DND-41 (cell line): ENCODE measurements around the gene ZKSCAN7.

Source experiments
- ATAC-seq: fragments of 200-7000 bp; cut with Tn5 transposase; 3 replicates; pipeline ENCODE4 v1.9.1; 2021; ENCODE audit warnings: low read depth; ENCODE audit not compliant: insufficient read depth
- DNase-seq: peaks from one replicate; pipeline ENCODE4 v3.0.0-alpha.2; 2020
- H2AFZ ChIP-seq: 2 replicates; pipeline ENCODE4 v1.6.0; 2012; ENCODE audit warnings: low read depth, low read length
- H3K27ac ChIP-seq: 2 replicates; pipeline ENCODE4 v1.5.1; 2012; ENCODE audit warnings: low read length, inconsistent platforms
- H3K27me3 ChIP-seq: fragments of 200-600 bp; sonication (generic); 2 replicates; pipeline ENCODE4 v1.6.0; 2012; ENCODE audit warnings: low read length, mild to moderate bottlenecking, inconsistent platforms; ENCODE audit not compliant: insufficient read depth, poor library complexity
- H3K36me3 ChIP-seq: 2 replicates; pipeline ENCODE4 v1.5.1; 2012; ENCODE audit warnings: low read length, inconsistent platforms; ENCODE audit not compliant: insufficient read depth
- H3K4me1 ChIP-seq: 2 replicates; pipeline ENCODE4 v1.5.1; 2012; ENCODE audit warnings: mild to moderate bottlenecking, low read length; ENCODE audit not compliant: insufficient read depth
- H3K4me2 ChIP-seq: 2 replicates; pipeline ENCODE4 v1.6.0; 2012; ENCODE audit warnings: mild to moderate bottlenecking, moderate library complexity, low read length, inconsistent platforms; ENCODE audit not compliant: insufficient read depth
- H3K4me3 ChIP-seq, 2 experiments: fragments of 200-600 bp in 1 of 2; shearing (Covaris generic) in 1 of 2; 2 replicates each; pipeline ENCODE4 v1.5.1; 2012 to 2016; ENCODE audit warnings: inconsistent platforms in 2 of 2, low read length in 2 of 2, mild to moderate bottlenecking in 2 of 2, low read depth in 1 of 2, moderate library complexity in 1 of 2
- H3K79me2 ChIP-seq: 2 replicates; pipeline ENCODE4 v1.6.0; 2012; ENCODE audit warnings: low read length, inconsistent platforms; ENCODE audit not compliant: insufficient read depth
- H3K9ac ChIP-seq: 2 replicates; pipeline ENCODE4 v1.6.0; 2012; ENCODE audit warnings: low read depth, mild to moderate bottlenecking, inconsistent platforms, low read length, moderate library complexity
- H3K9me3 ChIP-seq: 2 replicates; pipeline ENCODE4 v1.5.1; 2012; ENCODE audit warnings: low read length, moderate library complexity, mild to moderate bottlenecking, inconsistent platforms; ENCODE audit not compliant: insufficient read depth, severe bottlenecking
- H4K20me1 ChIP-seq: 2 replicates; pipeline ENCODE4 v1.6.0; 2012; ENCODE audit warnings: low read length; ENCODE audit not compliant: insufficient read depth
- CTCF ChIP-seq: IDR thresholded peaks from 2 replicates; pipeline ENCODE4 v1.5.1; 2012; ENCODE audit warnings: borderline replicate concordance, low read length, moderate library complexity, mild to moderate bottlenecking; ENCODE audit not compliant: poor library complexity, severe bottlenecking; ENCODE audit errors: extremely low read depth
- EZH2 ChIP-seq: IDR thresholded peaks from 3 replicates; pipeline ENCODE4 v1.6.1; 2012; ENCODE audit warnings: borderline replicate concordance, low read depth, mild to moderate bottlenecking, moderate library complexity, low read length, inconsistent platforms; ENCODE audit not compliant: severe bottlenecking

ZKSCAN7 gene

GRCh38 chr3:44561076-44561475 is 6.1 kb downstream of the ZKSCAN7 start:
- peaks cover 14% of the 10 kb centered on the region for H3K4me1 ChIP-seq
- no peaks in the 10 kb centered on the region for H4K20me1 ChIP-seq
- DNase-seq (no peak), ATAC-seq (no peak)
- H3K4me2 ChIP-seq = no peak overlapping the region
- peaks cover 6% of the 10 kb centered on the region; the same call in 1 of the 2 replicates for H3K79me2 ChIP-seq
- H3K4me3 ChIP-seq = no peak overlapping the region
- H3K9ac ChIP-seq = no peak overlapping the region
- H3K9me3 ChIP-seq = peaks cover 11% of the 10 kb centered on the region
- H3K27me3 ChIP-seq = no peaks in the 10 kb centered on the region
- H3K36me3 ChIP-seq = peaks cover 44% of the 10 kb centered on the region
- no peak overlapping the region for H2AFZ ChIP-seq
- TF ChIP-seq EZH2 (no peak), CTCF (no peak)
- no peak overlapping the region for H3K27ac ChIP-seq

- TF ChIP-seq CTCF (no peak), EZH2 (no peak)
- Histone ChIP-seq H3K9ac (no peak overlapping the region), H3K27ac (no peak overlapping the region), H3K9me3 (peaks cover 11% of the 10 kb centered on the region), H3K4me3 (no peak overlapping the region), H3K4me1 (peaks cover 4% of the 10 kb centered on the region), H4K20me1 (no peaks in the 10 kb centered on the region), H3K4me2 (no peak overlapping the region), H2AFZ (no peak overlapping the region), H3K27me3 (no peaks in the 10 kb centered on the region), H3K79me2 (no peaks in the 10 kb centered on the region; the same call in 1 of the 2 replicates), H3K36me3 (peaks cover 42% of the 10 kb centered on the region)
- ATAC-seq (no peak), DNase-seq (no peak)
These were observed 7.2 kb downstream of the ZKSCAN7 start for GRCh38 chr3:44562147-44562546.

GRCh38 chr3:44568561-44568960 is 13.6 kb downstream of the ZKSCAN7 start:
- Histone ChIP-seq H3K9ac (no peak overlapping the region), H3K9me3 (peaks cover 5% of the 10 kb centered on the region), H3K27ac (no peak overlapping the region), H4K20me1 (no peaks in the 10 kb centered on the region), H3K36me3 (peaks cover 45% of the 10 kb centered on the region), H3K4me1 (no peaks in the 10 kb centered on the region), H3K4me3 (no peak overlapping the region), H3K27me3 (no peaks in the 10 kb centered on the region), H3K4me2 (no peak overlapping the region), H3K79me2 (no peaks in the 10 kb centered on the region), H2AFZ (no peak overlapping the region)
- DNase-seq (no peak), ATAC-seq (no peak)
- TF ChIP-seq EZH2 (no peak), CTCF (no peak)

GRCh38 chr3:44571024-44571423 is 16.0 kb downstream of the ZKSCAN7 start:
- Histone ChIP-seq H3K27ac (no peak overlapping the region), H3K27me3 (no peaks in the 10 kb centered on the region), H3K79me2 (no peaks in the 10 kb centered on the region), H2AFZ (no peak overlapping the region), H3K4me3 (no peak overlapping the region), H3K9ac (no peak overlapping the region), H3K4me1 (no peaks in the 10 kb centered on the region), H3K4me2 (no peak overlapping the region), H3K36me3 (peaks cover 37% of the 10 kb centered on the region), H3K9me3 (peaks cover 5% of the 10 kb centered on the region), H4K20me1 (no peaks in the 10 kb centered on the region)
- no peak for DNase-seq
- ATAC-seq = no peak
- no peak for TF ChIP-seq CTCF
- no peak for TF ChIP-seq EZH2
